SU-DHL-6 (cell line): Measurements from ENCODE around the gene TRAIP.

Experiments
- H2AFZ ChIP-seq: fragments of 200-600 bp; sonication (generic); 2 replicates; pipeline ENCODE4 v1.6.1; 2014; ENCODE audit warnings: low read depth, mild to moderate bottlenecking, moderate library complexity, mixed read lengths, antibody characterized with exemption, low read length; ENCODE audit not compliant: severe bottlenecking
- H3F3A ChIP-seq: fragments of 200-600 bp; shearing (Covaris generic); 2 replicates; pipeline ENCODE4 v1.6.0; 2016; ENCODE audit warnings: antibody characterized with exemption, mild to moderate bottlenecking; ENCODE audit not compliant: insufficient read depth
- H3K27ac ChIP-seq: fragments of 200-600 bp; sonication (generic); 2 replicates; pipeline ENCODE4 v1.5.1; 2016; ENCODE audit warnings: low read depth, mild to moderate bottlenecking, low read length, moderate library complexity, mixed read lengths
- H3K27me3 ChIP-seq: fragments of 200-600 bp; sonication (generic), shearing (Covaris generic); 2 replicates; pipeline ENCODE4 v1.6.0; 2014; ENCODE audit warnings: mild to moderate bottlenecking, low read length
- H3K36me3 ChIP-seq: fragments of 200-600 bp; sonication (generic); 2 replicates; pipeline ENCODE4 v1.6.1; 2014; ENCODE audit warnings: mild to moderate bottlenecking, low read length, mixed read lengths
- H3K4me2 ChIP-seq: fragments of 300-600, 200-600 bp; shearing (Covaris generic), sonication (generic); 2 replicates; pipeline ENCODE4 v1.6.0; 2014; ENCODE audit warnings: low read length, low read depth, mild to moderate bottlenecking; ENCODE audit not compliant: poor library complexity, severe bottlenecking
- H3K4me3 ChIP-seq: fragments of 200-600 bp; sonication (generic); 2 replicates; pipeline ENCODE4 v1.5.1; 2014; ENCODE audit warnings: antibody characterized with exemption, low read length, mild to moderate bottlenecking, mixed read lengths; ENCODE audit not compliant: insufficient read depth, poor library complexity, severe bottlenecking
- H3K79me2 ChIP-seq: fragments of 200-600 bp; sonication (generic); 2 replicates; pipeline ENCODE4 v1.6.1; 2014; ENCODE audit warnings: mild to moderate bottlenecking, low read length, moderate library complexity; ENCODE audit not compliant: insufficient read depth
- H3K9ac ChIP-seq: fragments of 200-600 bp; sonication (generic); 2 replicates; pipeline ENCODE4 v1.7.0; 2014; ENCODE audit warnings: mild to moderate bottlenecking, low read length
- H3K9me2 ChIP-seq: fragments of 200-600 bp; sonication (generic); replicated peaks from 2 replicates; pipeline ENCODE4 v1.6.1; 2014; ENCODE audit warnings: low read length; ENCODE audit not compliant: insufficient read depth
- H3K9me3 ChIP-seq: fragments of 200-600 bp; sonication (generic); 2 replicates; pipeline ENCODE4 v1.6.1; 2014; ENCODE audit warnings: low read length, mixed read lengths; ENCODE audit not compliant: insufficient read depth
- H4K20me1 ChIP-seq: fragments of 200-600 bp; sonication (generic); 2 replicates; pipeline ENCODE4 v1.6.1; 2014; ENCODE audit warnings: low read depth, mild to moderate bottlenecking, antibody characterized with exemption, low read length, moderate library complexity, mixed read lengths
- CTCF ChIP-seq: fragments of 200-600 bp; sonication (generic); IDR thresholded peaks from one replicate; pipeline ENCODE4 v1.5.1; 2017; ENCODE audit warnings: antibody characterized with exemption, mild to moderate bottlenecking, low read length, moderate library complexity; ENCODE audit not compliant: insufficient read depth, poor library complexity, severe bottlenecking
- EZH2phosphoT487 ChIP-seq: fragments of 200-600 bp; sonication (generic), shearing (Covaris generic); conservative IDR thresholded peaks from 2 replicates; pipeline ENCODE4 v1.6.1; 2018; ENCODE audit warnings: mild to moderate bottlenecking, antibody characterized with exemption, low read length, moderate library complexity, mixed read lengths

TRAIP gene

GRCh38 chr3:49779358-49780079, 76.8 kb downstream of the TRAIP start:
- Histone ChIP-seq H2AFZ (no peak overlapping the region), H3F3A (no peaks in the 10 kb centered on the region), H3K79me2 (peaks cover 28% of the 10 kb centered on the region; the same call in 1 of the 2 replicates), H3K4me2 (no peak overlapping the region), H4K20me1 (no peaks in the 10 kb centered on the region), H3K9me2 (no peaks in the 10 kb centered on the region), H3K36me3 (no peaks in the 10 kb centered on the region), H3K9ac (no peak overlapping the region), H3K9me3 (no peaks in the 10 kb centered on the region), H3K27ac (no peak overlapping the region), H3K27me3 (no peaks in the 10 kb centered on the region), H3K4me3 (no peak overlapping the region)
- TF ChIP-seq EZH2phosphoT487 (no peak), CTCF (no peak)
